ENCODE results near the gene SLC12A4.

SLC12A4 gene

GRCh38 chr16:67993207-67994039 is 25.0 kb upstream of the SLC12A4 start:
- peaks cover 54% of the 10 kb centered on the region for H3K4me1 Mint-ChIP-seq
- no peaks in the 10 kb centered on the region for H3K9me3 Mint-ChIP-seq
- DNase-seq = peak; percentile 88 to 90
- ATAC-seq = peak; percentile 87
- H3K27me3 Mint-ChIP-seq = no peaks in the 10 kb centered on the region
- peak overlapping the region; percentile 97 for H3K27ac Mint-ChIP-seq
- H3K4me3 Mint-ChIP-seq = peak overlapping the region; percentile 89 to 93

- H3K4me1 Mint-ChIP-seq = peaks cover 50% of the 10 kb centered on the region
- H3K4me3 Mint-ChIP-seq = peak overlapping the region; percentile 89 to 93
- ATAC-seq = peak; percentile 10
- H3K9me3 Mint-ChIP-seq = no peaks in the 10 kb centered on the region
- no peak for DNase-seq
- no peaks in the 10 kb centered on the region for H3K27me3 Mint-ChIP-seq
- H3K27ac Mint-ChIP-seq = peak overlapping the region; percentile 59 to 61
Observed at GRCh38 chr16:67992661-67993206, 24.3 kb upstream of the SLC12A4 start.

GRCh38 chr16:67990018-67990386 is 21.6 kb upstream of the SLC12A4 start:
- H3K27me3 Mint-ChIP-seq = no peaks in the 10 kb centered on the region
- no peak overlapping the region for H3K27ac Mint-ChIP-seq

GRCh38 chr16:67989322-67990017 is 21.0 kb upstream of the SLC12A4 start:
- Mint-ChIP-seq H3K4me3 (no peak overlapping the region), H3K9me3 (no peaks in the 10 kb centered on the region), H3K27me3 (no peaks in the 10 kb centered on the region), H3K4me1 (peaks cover 29% of the 10 kb centered on the region), H3K27ac (peak overlapping the region in 1 of 2 donors; percentile 15)
- ATAC-seq (no peak), DNase-seq (no peak)

More at GRCh38 chr16:67990018-67990386, 21.6 kb upstream of the SLC12A4 start:
- ATAC-seq (no peak), DNase-seq (no peak)
- Mint-ChIP-seq H3K4me3 (no peak overlapping the region), H3K4me1 (peaks cover 29% of the 10 kb centered on the region), H3K9me3 (no peaks in the 10 kb centered on the region)

GRCh38 chr16:67988675-67989074 is 20.2 kb upstream of the SLC12A4 start:
- Mint-ChIP-seq H3K4me1 (peaks cover 31% of the 10 kb centered on the region), H3K27ac (peak overlapping the region in 1 of 2 donors; percentile 78), H3K27me3 (no peaks in the 10 kb centered on the region), H3K9me3 (no peaks in the 10 kb centered on the region), H3K4me3 (no peak overlapping the region)
- ATAC-seq (no peak), DNase-seq (no peak)

GRCh38 chr16:67987460-67988160 is 19.2 kb upstream of the SLC12A4 start:
- Mint-ChIP-seq H3K27ac (peak overlapping the region in 1 of 2 donors; percentile 21), H3K9me3 (no peaks in the 10 kb centered on the region), H3K27me3 (no peaks in the 10 kb centered on the region), H3K4me1 (peaks cover 31% of the 10 kb centered on the region), H3K4me3 (no peak overlapping the region)
- ATAC-seq (no peak), DNase-seq (no peak)

- ATAC-seq = no peak
- Mint-ChIP-seq H3K4me3 (no peak overlapping the region), H3K27ac (no peak overlapping the region), H3K4me1 (peaks cover 29% of the 10 kb centered on the region), H3K9me3 (no peaks in the 10 kb centered on the region), H3K27me3 (no peaks in the 10 kb centered on the region)
- DNase-seq = no peak
Observed at GRCh38 chr16:67986949-67987348, 18.5 kb upstream of the SLC12A4 start.

GRCh38 chr16:67982011-67982696 is 13.7 kb upstream of the SLC12A4 start:
- ATAC-seq (no peak), DNase-seq (no peak)
- Mint-ChIP-seq H3K4me1 (peaks cover 29% of the 10 kb centered on the region), H3K9me3 (no peaks in the 10 kb centered on the region), H3K27ac (no peak overlapping the region), H3K27me3 (no peaks in the 10 kb centered on the region), H3K4me3 (no peak overlapping the region)

GRCh38 chr16:67979955-67980678 is 11.7 kb upstream of the SLC12A4 start, which contains the start of gene DPEP3:
Gene DPEP3 (minus strand): TSS chr16:67980499. CDS start chr16:67980380, 119 bp downstream.
- Mint-ChIP-seq H3K9me3 (no peaks in the 10 kb centered on the region), H3K27me3 (no peaks in the 10 kb centered on the region), H3K4me3 (no peak within 1 kb of the TSS), H3K27ac (no peak within 1 kb of the TSS), H3K4me1 (peaks cover 37% of the 10 kb centered on the region)
- ATAC-seq (no peak), DNase-seq (no peak)

GRCh38 chr16:67977469-67978227 is 9.2 kb upstream of the SLC12A4 start:
- H3K4me3 Mint-ChIP-seq = no peak overlapping the region

GRCh38 chr16:67977005-67977404 is 8.6 kb upstream of the SLC12A4 start:
- ATAC-seq (peak; percentile 23), DNase-seq (no peak)
- Mint-ChIP-seq H3K27ac (no peak overlapping the region), H3K27me3 (no peaks in the 10 kb centered on the region), H3K9me3 (no peaks in the 10 kb centered on the region), H3K4me1 (peaks cover 15% of the 10 kb centered on the region), H3K4me3 (no peak overlapping the region)

More at GRCh38 chr16:67977469-67978227, 9.2 kb upstream of the SLC12A4 start:
- ATAC-seq = no peak
- Mint-ChIP-seq H3K27me3 (no peaks in the 10 kb centered on the region), H3K27ac (no peak overlapping the region), H3K4me1 (peaks cover 18% of the 10 kb centered on the region), H3K9me3 (no peaks in the 10 kb centered on the region)
- no peak for DNase-seq

- H3K27me3 Mint-ChIP-seq = no peaks in the 10 kb centered on the region
- DNase-seq = no peak
Observed at GRCh38 chr16:67976205-67976604, 7.8 kb upstream of the SLC12A4 start.

GRCh38 chr16:67975321-67976105 is 7.1 kb upstream of the SLC12A4 start:
- peaks cover 15% of the 10 kb centered on the region for H3K4me1 Mint-ChIP-seq
- ATAC-seq (no peak), DNase-seq (no peak)
- H3K4me3 Mint-ChIP-seq = no peak overlapping the region
- H3K9me3 Mint-ChIP-seq = no peaks in the 10 kb centered on the region
- H3K27me3 Mint-ChIP-seq = no peaks in the 10 kb centered on the region
- H3K27ac Mint-ChIP-seq = peak overlapping the region in 1 of 2 donors; percentile 50

More at GRCh38 chr16:67976205-67976604, 7.8 kb upstream of the SLC12A4 start:
- Mint-ChIP-seq H3K9me3 (no peaks in the 10 kb centered on the region), H3K27ac (peak overlapping the region in 1 of 2 donors; percentile 50), H3K4me1 (peaks cover 15% of the 10 kb centered on the region), H3K4me3 (no peak overlapping the region)
- no peak for ATAC-seq

Data from stimulated activated naive CD8-positive, alpha-beta T cell treated with anti-CD3 and anti-CD28 coated beads, Interleukin-15, amount 100 ng/mL, for 72 hours (primary cell).